Bone marrow (tissue), 2 donors: ENCODE results near the gene TMEM151B.

Source experiments
- DNase-seq, 2 donors: peaks; one replicate each; lab custom pipeline; 2025; lab: John Stamatoyannopoulos, UW

Gene TMEM151B

GRCh38 chr6:44250718-44251123, 19.5 kb upstream of the TMEM151B start:
- DNase-seq = no peak

- DNase-seq = no peak
Observed at GRCh38 chr6:44251576-44252524, 18.4 kb upstream of the TMEM151B start.

DNA sequence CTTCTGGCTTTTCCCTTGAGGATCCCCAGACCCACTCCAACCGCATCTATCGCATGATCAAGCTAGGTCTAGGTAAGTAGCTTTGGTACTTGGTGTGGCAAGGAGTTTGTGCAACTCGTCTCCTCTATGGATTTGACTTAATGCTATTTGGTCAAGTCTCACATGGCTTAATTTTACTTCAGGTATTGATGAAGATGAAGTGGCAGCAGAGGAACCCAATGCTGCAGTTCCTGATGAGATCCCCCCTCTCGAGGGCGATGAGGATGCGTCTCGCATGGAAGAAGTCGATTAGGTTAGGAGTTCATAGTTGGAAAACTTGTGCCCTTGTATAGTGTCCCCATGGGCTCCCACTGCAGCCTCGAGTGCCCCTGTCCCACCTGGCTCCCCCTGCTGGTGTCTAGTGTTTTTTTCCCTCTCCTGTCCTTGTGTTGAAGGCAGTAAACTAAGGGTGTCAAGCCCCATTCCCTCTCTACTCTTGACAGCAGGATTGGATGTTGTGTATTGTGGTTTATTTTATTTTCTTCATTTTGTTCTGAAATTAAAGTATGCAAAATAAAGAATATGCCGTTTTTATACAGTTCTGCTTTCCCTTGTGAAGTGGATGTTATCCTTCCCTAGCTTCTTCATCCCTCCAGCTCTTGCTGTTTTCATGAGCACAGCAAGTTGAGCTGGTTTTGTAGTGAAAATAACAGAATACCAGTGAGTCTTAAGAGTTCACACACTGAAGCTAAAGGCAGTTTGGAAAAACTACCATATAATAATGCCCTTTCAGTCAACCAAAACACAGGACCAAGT, 16.7 kb upstream of the TMEM151B start:
- DNase-seq = peak; percentile 7 to 38

- DNase-seq = no peak
Observed at GRCh38 chr6:44254191-44255104, 15.8 kb upstream of the TMEM151B start.

DNA sequence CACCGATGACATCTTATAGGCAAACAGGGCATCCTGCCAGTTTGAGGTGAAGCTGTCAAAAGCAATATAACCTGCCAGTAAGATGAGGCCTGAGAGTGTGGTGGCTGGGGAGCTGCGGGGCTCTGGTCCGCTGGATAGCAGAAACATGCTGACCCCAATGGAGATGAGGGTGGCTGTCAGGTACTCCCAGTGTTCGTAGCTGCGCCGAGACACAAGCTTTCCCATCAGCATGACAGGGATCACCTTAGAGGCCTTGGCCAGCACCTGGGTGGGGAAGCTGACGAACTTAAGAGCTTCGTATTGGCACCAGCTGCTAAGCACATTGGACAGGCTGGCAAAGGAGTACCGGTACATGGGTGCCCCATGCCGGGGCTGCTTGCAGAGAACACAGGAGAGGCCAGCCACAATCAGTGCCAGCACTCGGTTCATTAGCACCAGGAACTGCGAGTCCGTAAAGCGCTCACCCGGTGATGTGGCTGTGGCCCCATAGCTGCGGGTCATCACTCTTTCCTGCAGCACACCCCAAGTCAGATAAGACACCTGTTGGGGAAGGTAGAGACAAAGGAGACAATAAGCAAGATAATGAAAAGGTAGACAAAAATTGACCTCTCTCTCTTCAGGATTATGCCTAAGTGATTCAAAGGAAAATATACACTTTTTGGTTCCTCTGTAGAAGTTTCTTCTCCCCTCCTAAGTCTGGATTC, 15.0 kb upstream of the TMEM151B start:
- no peak for DNase-seq

- no peak for DNase-seq
Observed at GRCh38 chr6:44255871-44256774, 14.1 kb upstream of the TMEM151B start.

DNA sequence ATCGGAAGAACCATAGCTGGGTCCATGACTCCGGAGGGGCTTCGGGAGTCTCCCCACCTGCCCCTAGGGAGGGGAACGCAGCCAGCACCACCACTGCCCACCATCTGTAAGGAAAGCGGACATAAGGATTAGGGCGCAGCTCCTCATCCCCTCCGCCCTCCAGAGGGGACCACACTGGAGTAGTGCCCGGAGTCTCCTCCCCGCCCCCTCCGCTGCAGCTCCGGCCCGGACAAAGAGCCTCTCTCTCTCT, 13.6 kb upstream of the TMEM151B start:
- no peak for DNase-seq

GRCh38 chr6:44257025-44257752, 13.1 kb upstream of the TMEM151B start, which contains the start of gene SLC35B2:
Gene SLC35B2 (minus strand): TSS chr6:44257528. CDS start chr6:44257410, 118 bp downstream.
- peak; percentile 23 for DNase-seq

DNA sequence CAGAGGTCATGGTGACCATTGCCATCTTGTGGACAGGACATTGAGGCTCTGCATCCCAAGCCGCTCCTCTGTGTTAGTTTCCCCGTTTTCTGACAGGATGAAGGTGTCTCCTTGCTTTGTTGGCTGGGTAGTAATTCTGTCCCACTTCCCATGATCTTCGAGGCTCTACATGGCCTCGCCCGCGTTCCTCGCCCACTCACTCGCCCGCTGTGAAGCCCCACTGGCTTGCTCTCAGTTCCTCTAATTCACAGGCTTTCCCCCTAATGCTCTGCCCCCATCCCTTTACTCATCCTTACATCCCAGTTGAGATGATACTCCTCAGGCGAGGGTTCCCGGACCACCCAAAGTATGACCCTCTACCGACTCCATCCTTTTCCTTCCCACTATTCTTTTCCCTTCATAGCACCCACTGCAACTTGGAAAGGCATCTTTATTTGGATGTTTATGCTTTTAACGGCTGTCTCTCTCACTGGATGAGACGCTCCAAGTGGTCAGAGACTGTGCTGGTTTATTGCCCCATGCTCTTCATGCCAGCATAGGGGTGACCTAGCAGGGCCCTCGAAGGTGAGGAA, 12.4 kb upstream of the TMEM151B start:
- DNase-seq = no peak

- DNase-seq = no peak
Observed at GRCh38 chr6:44258325-44258863, 11.9 kb upstream of the TMEM151B start.

DNA sequence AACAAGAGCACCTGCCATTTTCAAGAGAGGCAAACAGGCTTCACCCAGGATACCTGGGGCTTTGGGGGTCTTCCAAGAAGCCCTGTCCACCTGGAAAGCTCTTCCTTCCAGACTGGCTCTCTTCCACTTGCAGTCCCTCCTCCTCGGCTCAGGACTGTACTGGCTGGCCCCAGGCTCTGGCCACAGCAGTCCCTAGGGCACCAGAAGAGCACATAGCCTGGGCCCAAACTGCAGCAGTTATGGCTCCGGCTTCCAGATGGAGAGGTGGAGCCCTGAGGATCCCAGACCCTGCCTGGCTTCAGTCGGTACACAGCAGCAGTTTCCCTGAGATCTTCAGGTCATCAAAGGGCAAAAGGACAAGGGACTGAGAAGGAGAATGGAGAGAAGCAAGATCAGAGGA, 11.3 kb upstream of the TMEM151B start:
- DNase-seq = no peak

GRCh38 chr6:44260011-44260410, 10.2 kb upstream of the TMEM151B start:
- no peak for DNase-seq

DNA sequence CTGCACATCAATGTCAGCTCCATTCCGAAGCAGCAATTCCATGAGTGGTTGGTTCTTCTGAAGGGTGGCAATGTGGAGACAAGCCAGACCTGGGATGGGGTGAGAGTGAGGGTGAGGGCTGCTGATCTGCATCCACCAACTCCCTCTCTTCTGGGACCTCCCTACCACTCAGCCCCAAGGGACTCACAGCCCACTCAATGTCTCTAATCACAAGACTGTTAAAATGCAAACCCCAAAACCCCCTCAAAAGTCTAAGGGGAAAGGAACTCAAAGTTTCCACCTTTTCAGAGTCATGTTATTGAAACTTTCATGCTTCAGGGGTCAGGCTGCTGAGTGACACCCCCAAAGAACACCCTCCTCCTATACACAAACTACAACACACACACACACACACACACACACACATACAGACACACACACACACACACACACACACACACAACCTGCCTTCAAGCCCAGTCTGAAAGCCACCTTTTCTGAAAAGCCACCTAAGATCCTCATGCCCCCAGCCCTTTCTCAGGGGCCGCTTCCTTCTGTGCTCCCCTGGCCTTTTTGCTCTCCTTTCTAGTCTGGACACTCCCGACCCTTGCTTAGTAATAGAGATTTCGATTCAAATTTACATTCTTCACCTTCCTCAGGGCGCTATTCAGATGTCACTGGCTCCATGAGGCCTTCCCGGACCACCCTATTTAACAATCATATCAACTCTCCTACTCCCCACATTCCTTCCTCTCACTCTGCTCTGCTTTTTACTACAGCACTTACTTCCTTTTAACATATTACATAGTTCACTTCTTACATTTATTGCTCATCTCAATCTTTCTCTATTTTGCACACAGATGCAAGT, 9.6 kb upstream of the TMEM151B start:
- DNase-seq = no peak

GRCh38 chr6:44261581-44261980, 8.7 kb upstream of the TMEM151B start:
- no peak for DNase-seq

DNA sequence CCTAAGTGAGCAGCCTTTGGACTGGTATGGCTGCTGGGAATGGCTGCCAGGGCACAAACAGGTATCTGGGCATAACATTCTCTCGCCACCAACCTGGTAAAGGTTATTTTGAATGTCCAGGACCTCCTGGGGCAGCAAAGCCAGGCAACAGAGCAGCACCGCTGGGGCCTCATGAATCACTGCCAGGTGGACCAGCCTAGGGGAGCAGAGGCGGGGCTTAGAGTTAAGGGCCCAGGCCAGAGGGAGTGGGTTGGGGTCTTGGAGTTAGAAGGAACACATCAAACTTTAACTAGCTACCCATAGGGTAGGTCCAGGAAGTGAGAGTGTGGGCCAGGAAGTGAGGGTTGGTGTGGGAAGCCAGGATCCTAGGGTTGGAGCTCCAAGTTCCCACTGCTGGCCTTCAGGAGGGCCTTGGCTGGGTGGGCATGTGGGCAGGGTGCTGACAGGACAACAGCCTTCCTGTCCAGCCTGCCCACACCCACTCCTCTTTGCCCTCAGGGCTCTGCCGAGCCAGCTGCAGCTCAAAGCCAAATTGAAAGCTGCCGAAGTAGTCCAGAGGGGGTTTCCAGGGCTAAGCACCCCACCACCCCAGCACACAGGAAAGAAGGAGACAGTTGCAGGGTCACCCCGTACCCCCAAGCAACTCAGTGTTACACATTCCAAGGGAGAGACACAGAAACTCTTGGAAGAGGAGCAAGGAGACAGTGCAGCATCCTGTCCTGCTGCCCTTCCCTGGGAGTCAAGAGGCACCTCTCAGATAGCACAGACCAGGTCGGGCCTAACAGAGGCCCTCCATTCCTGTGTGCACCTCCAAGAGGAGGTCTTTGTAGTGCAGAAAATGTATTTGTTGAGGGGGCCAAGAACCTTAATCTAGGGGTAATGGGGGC, 7.5 kb upstream of the TMEM151B start:
- DNase-seq = no peak

GRCh38 chr6:44263354-44264100, 6.7 kb upstream of the TMEM151B start:
- peak; percentile 21 to 33 for DNase-seq
